HEK293 (cell line): ENCODE results near the gene PHRF1.

Experiments used
- CTCF ChIA-PET: fragments of 350-600 bp; formaldehyde crosslinking; extraction: SDS; loops from one replicate; lab custom pipeline; 2021; ENCODE audit warnings: antibody characterized with exemption; lab: Yijun Ruan, JAX
- POLR2A ChIA-PET: fragments of 300-600 bp; formaldehyde crosslinking; extraction: SDS; loops from one replicate; lab custom pipeline; 2020; ENCODE audit warnings: antibody characterized with exemption, inconsistent platforms; lab: Yijun Ruan, JAX
- H3K27ac ChIP-seq: fragments of 200-500 bp; sonication (Bioruptor generic); 2 replicates; pipeline ENCODE4 v1.5.1; 2014; ENCODE audit warnings: low read depth, low read length, control low read depth, inconsistent platforms; ENCODE audit errors: extremely low read depth
- H3K36me3 ChIP-seq, 2 experiments: fragments of 200-500 bp in 1 of 2; sonication (Bioruptor generic) in 1 of 2; 1 replicate in 1 of 2; 2 replicates in 1 of 2; pipeline ENCODE4 v1.5.1; 2014 to 2017; ENCODE audit warnings: inconsistent platforms in 2 of 2, low read length in 2 of 2; ENCODE audit not compliant: control insufficient read depth in 2 of 2, insufficient read depth in 1 of 2
- H3K4me1 ChIP-seq: fragments of 200-500 bp; sonication (Bioruptor generic); 2 replicates; pipeline ENCODE4 v1.5.1; 2014; ENCODE audit warnings: mild to moderate bottlenecking, low read length, inconsistent platforms; ENCODE audit not compliant: control insufficient read depth, insufficient read depth
- H3K4me3 ChIP-seq: 2 replicates; pipeline ENCODE4 v1.5.1; 2011; ENCODE audit warnings: low read depth, mild to moderate bottlenecking, control low read depth, low read length, moderate library complexity
- H3K9me3 ChIP-seq: fragments of 200-500 bp; sonication (Bioruptor generic); 2 replicates; pipeline ENCODE4 v1.5.1; 2014; ENCODE audit warnings: low read depth, low read length, inconsistent platforms; ENCODE audit not compliant: control insufficient read depth, insufficient read depth
- IKZF3 ChIP-seq: fragments of 450-650 bp; IDR thresholded peaks from 2 replicates; pipeline ENCODE4 v1.5.0; 2018; ENCODE audit warnings: missing biosample characterization, mild to moderate bottlenecking, missing genetic modification characterization, moderate library complexity
- KLF1 ChIP-seq: fragments of 450-650 bp; formaldehyde crosslinking; IDR thresholded peaks from 2 replicates; pipeline ENCODE4 v1.5.1; 2016; ENCODE audit warnings: missing biosample characterization, missing genetic modification characterization
- KLF10 ChIP-seq: fragments of 450-650 bp; IDR thresholded peaks from 2 replicates; pipeline ENCODE4 v1.5.1; 2018; ENCODE audit warnings: missing biosample characterization, mild to moderate bottlenecking, missing genetic modification characterization
- KLF7 ChIP-seq: fragments of 450-650 bp; formaldehyde crosslinking; IDR thresholded peaks from 2 replicates; pipeline ENCODE4 v1.5.1; 2016; ENCODE audit warnings: missing biosample characterization, missing genetic modification characterization, borderline replicate concordance
- KLF8 ChIP-seq: fragments of 450-650 bp; formaldehyde crosslinking; IDR thresholded peaks from 2 replicates; pipeline ENCODE4 v1.5.1; 2016; ENCODE audit warnings: missing biosample characterization, missing genetic modification characterization
- KLF9 ChIP-seq: fragments of 450-650 bp; formaldehyde crosslinking; IDR thresholded peaks from 2 replicates; pipeline ENCODE4 v1.5.1; 2016; ENCODE audit warnings: missing biosample characterization, missing genetic modification characterization, low read depth
- OSR2 ChIP-seq: fragments of 450-650 bp; formaldehyde crosslinking; IDR thresholded peaks from 2 replicates; pipeline ENCODE4 v1.5.1; 2016; ENCODE audit warnings: missing biosample characterization, missing genetic modification characterization
- REPIN1 ChIP-seq: fragments of 450-650 bp; formaldehyde crosslinking; IDR thresholded peaks from 2 replicates; pipeline ENCODE4 v1.5.1; 2017; ENCODE audit warnings: missing biosample characterization, missing genetic modification characterization, low read depth
- WT1 ChIP-seq: fragments of 450-650 bp; formaldehyde crosslinking; IDR thresholded peaks from 2 replicates; pipeline ENCODE4 v1.5.1; 2016; ENCODE audit warnings: missing biosample characterization, missing genetic modification characterization
- ZBTB20 ChIP-seq: fragments of 450-650 bp; formaldehyde crosslinking; IDR thresholded peaks from 2 replicates; pipeline ENCODE4 v1.5.1; 2016; ENCODE audit warnings: missing biosample characterization, missing genetic modification characterization
- ZBTB6 ChIP-seq: fragments of 450-650 bp; formaldehyde crosslinking; IDR thresholded peaks from 2 replicates; pipeline ENCODE4 v1.5.1; 2017; ENCODE audit warnings: missing biosample characterization, missing genetic modification characterization
- ZBTB8A ChIP-seq: fragments of 450-650 bp; formaldehyde crosslinking; IDR thresholded peaks from 2 replicates; pipeline ENCODE4 v1.5.1; 2016; ENCODE audit warnings: missing biosample characterization, missing genetic modification characterization
- ZNF133 ChIP-seq: fragments of 450-650 bp; formaldehyde crosslinking; IDR thresholded peaks from 2 replicates; pipeline ENCODE4 v1.5.1; 2016; ENCODE audit warnings: missing biosample characterization, missing genetic modification characterization
- ZNF157 ChIP-seq: fragments of 450-650 bp; formaldehyde crosslinking; IDR thresholded peaks from 2 replicates; pipeline ENCODE4 v1.5.1; 2016; ENCODE audit warnings: missing biosample characterization, missing genetic modification characterization
- ZNF221 ChIP-seq: fragments of 450-650 bp; formaldehyde crosslinking; IDR thresholded peaks from 2 replicates; pipeline ENCODE4 v1.5.1; 2017; ENCODE audit warnings: missing biosample characterization, missing genetic modification characterization, borderline replicate concordance
- ZNF280C ChIP-seq: fragments of 450-650 bp; formaldehyde crosslinking; IDR thresholded peaks from 2 replicates; pipeline ENCODE4 v1.5.1; 2016; ENCODE audit warnings: missing biosample characterization, missing genetic modification characterization
- ZNF335 ChIP-seq: fragments of 450-650 bp; formaldehyde crosslinking; conservative IDR thresholded peaks from 2 replicates; pipeline ENCODE4 v1.5.1; 2016; ENCODE audit warnings: missing biosample characterization, missing genetic modification characterization
- ZNF341 ChIP-seq: fragments of 450-650 bp; formaldehyde crosslinking; IDR thresholded peaks from 2 replicates; pipeline ENCODE4; 2016; ENCODE audit warnings: low read depth, missing biosample characterization, missing genetic modification characterization
- ZNF391 ChIP-seq: fragments of 450-650 bp; formaldehyde crosslinking; IDR thresholded peaks from 2 replicates; pipeline ENCODE4 v1.5.1; 2016; ENCODE audit warnings: low read depth, missing biosample characterization, missing genetic modification characterization, borderline replicate concordance
- ZNF48 ChIP-seq: fragments of 450-650 bp; formaldehyde crosslinking; IDR thresholded peaks from 2 replicates; pipeline ENCODE4 v1.5.1; 2016; ENCODE audit warnings: missing biosample characterization, missing genetic modification characterization
- ZNF561 ChIP-seq: fragments of 450-650 bp; IDR thresholded peaks from 2 replicates; pipeline ENCODE4 v1.5.1; 2018; ENCODE audit warnings: missing biosample characterization, missing genetic modification characterization, borderline replicate concordance
- ZNF670 ChIP-seq: fragments of 450-650 bp; formaldehyde crosslinking; IDR thresholded peaks from 2 replicates; pipeline ENCODE4 v1.5.1; 2016; ENCODE audit warnings: missing biosample characterization, missing genetic modification characterization, low read depth
- ZNF692 ChIP-seq: fragments of 450-650 bp; formaldehyde crosslinking; IDR thresholded peaks from 2 replicates; pipeline ENCODE4 v1.5.1; 2016; ENCODE audit warnings: missing biosample characterization, missing genetic modification characterization
- ZNF704 ChIP-seq: fragments of 450-650 bp; formaldehyde crosslinking; IDR thresholded peaks from 2 replicates; pipeline ENCODE4 v1.5.1; 2016; ENCODE audit warnings: missing biosample characterization, missing genetic modification characterization
- ZNF707 ChIP-seq: fragments of 450-650 bp; formaldehyde crosslinking; IDR thresholded peaks from 2 replicates; pipeline ENCODE4 v1.5.1; 2016; ENCODE audit warnings: missing biosample characterization, missing genetic modification characterization
- ZNF747 ChIP-seq: fragments of 450-650 bp; formaldehyde crosslinking; IDR thresholded peaks from 2 replicates; pipeline ENCODE4 v1.5.1; 2016; ENCODE audit warnings: missing biosample characterization, missing genetic modification characterization
- ZNF776 ChIP-seq: fragments of 450-650 bp; formaldehyde crosslinking; IDR thresholded peaks from 2 replicates; pipeline ENCODE4 v1.5.0; 2017; ENCODE audit warnings: missing biosample characterization, missing genetic modification characterization, borderline replicate concordance
- ZNF792 ChIP-seq: fragments of 450-650 bp; formaldehyde crosslinking; IDR thresholded peaks from 2 replicates; pipeline ENCODE4 v1.5.1; 2016; ENCODE audit warnings: missing biosample characterization, missing genetic modification characterization
- TF ChIP-seq, protein P1 (sequence below): fragments of 450-650 bp; formaldehyde crosslinking; IDR thresholded peaks from 2 replicates; pipeline ENCODE4 v1.5.1; 2017; ENCODE audit warnings: missing biosample characterization, missing genetic modification characterization
- TF ChIP-seq, protein P2 (sequence below): fragments of 450-650 bp; formaldehyde crosslinking; optimal IDR thresholded peaks from 2 replicates; pipeline ENCODE3; 2016; ENCODE audit warnings: missing biosample characterization, mild to moderate bottlenecking, missing genetic modification characterization

The PHRF1 gene

DNA sequence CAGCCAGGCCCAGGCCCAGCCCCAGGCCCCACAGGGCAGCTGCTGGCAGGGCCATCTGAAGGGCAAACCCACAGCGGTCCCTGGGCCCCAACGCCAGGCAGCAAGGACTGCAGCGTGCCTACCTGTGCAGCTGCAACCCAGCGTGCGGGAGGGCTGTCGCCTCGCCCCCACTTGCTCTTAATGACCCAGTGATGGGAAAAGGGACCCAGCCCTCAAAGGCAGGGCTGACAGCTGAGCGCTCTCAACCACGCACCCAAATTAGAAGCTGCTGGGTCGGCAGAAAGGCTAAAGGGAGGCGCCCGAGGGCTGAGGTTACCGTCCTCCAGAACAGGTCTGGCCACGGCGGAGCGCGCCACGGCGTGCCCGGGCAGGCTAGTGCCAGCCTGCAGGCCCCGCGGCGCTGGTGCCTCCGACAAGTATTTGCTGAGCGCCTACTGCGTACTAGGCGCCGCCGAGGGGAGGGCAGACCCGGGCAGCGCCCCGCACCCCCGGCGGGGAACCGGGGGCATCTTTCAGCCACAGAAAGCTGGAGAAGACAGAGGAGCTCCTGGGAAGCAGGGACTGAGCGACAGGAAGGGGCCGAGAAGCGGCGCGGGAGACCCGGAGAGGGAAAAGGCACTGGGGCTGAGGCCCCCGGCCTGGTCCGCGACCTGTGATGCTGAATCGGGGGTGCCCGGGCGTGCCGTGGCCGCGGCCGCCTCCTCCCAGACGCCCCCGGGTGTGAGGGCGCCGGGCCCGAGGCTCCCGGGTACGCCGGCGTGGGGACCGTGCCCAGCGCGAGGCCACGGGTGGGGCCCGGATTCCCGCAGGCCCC, 41.7 kb upstream of the PHRF1 start:
- CTCF ChIA-PET: interaction anchor here (0.6 to 1.4 kb wide), 2 partner anchors 15 to 57 kb away, joined by 3 to 4 read pairs; no protein-coding TSS in a partner anchor
- Histone ChIP-seq H3K4me3 (peak overlapping the region; percentile 72), H3K9me3 (no peaks in the 10 kb centered on the region), H3K4me1 (no peaks in the 10 kb centered on the region), H3K36me3 (peaks cover 0 to 43% of the 10 kb centered on the region in 2 experiments; a peak in 1 of 3 replicates), H3K27ac (peak overlapping the region; percentile 83)
- POLR2A ChIA-PET: interaction anchor here (1.0 to 2.7 kb wide), 4 partner anchors 13 to 28 kb away, joined by 3 to 11 read pairs (median 5); partner anchors contain the start of gene RNH1
- TF ChIP-seq KLF8 (tag by site-specific recombination) (peak; percentile 52; the same call in 1 of the 2 replicates), ZNF707 (no peak), ZBTB20 (tag by site-specific recombination) (peak; percentile 66; the same call in 1 of the 2 replicates), ZNF792 (tag by site-specific recombination) (peak; percentile 87; the same call in 1 of the 2 replicates), ZBTB8A (peak; percentile 85), ZNF692 (no peak), ZNF280C (tag by site-specific recombination) (no peak), ZNF747 (tag by site-specific recombination) (no peak), ZNF391 (tag by site-specific recombination) (no peak), ZNF670 (tag by site-specific recombination) (no peak), ZBTB6 (tag by site-specific recombination) (no peak), ZNF776 (no peak), ZNF221 (tag by site-specific recombination) (no peak), ZNF335 (peak; percentile 74), KLF9 (no peak), ZNF341 (tag by site-specific recombination) (no peak), ZNF133 (tag by site-specific recombination) (no peak), ZNF157 (tag by site-specific recombination) (no peak), IKZF3 (tag by site-specific recombination) (no peak), REPIN1 (no peak), WT1 (tag by site-specific recombination) (no peak), KLF7 (tag by site-specific recombination) (no peak), KLF10 (tag by site-specific recombination) (no peak), OSR2 (tag by site-specific recombination) (no peak), ZNF48 (tag by site-specific recombination) (no peak), KLF1 (tag by site-specific recombination) (peak; percentile 26; the same call in 1 of the 2 replicates), ZNF561 (tag by site-specific recombination) (no peak), ZNF704 (tag by site-specific recombination) (no peak)
- TF ChIP-seq, protein P1, sequence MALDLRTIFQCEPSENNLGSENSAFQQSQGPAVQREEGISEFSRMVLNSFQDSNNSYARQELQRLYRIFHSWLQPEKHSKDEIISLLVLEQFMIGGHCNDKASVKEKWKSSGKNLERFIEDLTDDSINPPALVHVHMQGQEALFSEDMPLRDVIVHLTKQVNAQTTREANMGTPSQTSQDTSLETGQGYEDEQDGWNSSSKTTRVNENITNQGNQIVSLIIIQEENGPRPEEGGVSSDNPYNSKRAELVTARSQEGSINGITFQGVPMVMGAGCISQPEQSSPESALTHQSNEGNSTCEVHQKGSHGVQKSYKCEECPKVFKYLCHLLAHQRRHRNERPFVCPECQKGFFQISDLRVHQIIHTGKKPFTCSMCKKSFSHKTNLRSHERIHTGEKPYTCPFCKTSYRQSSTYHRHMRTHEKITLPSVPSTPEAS (tag by site-specific recombination): no peak
- TF ChIP-seq, protein P2, sequence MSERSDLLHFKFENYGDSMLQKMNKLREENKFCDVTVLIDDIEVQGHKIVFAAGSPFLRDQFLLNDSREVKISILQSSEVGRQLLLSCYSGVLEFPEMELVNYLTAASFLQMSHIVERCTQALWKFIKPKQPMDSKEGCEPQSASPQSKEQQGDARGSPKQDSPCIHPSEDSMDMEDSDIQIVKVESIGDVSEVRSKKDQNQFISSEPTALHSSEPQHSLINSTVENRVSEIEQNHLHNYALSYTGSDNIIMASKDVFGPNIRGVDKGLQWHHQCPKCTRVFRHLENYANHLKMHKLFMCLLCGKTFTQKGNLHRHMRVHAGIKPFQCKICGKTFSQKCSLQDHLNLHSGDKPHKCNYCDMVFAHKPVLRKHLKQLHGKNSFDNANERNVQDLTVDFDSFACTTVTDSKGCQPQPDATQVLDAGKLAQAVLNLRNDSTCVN (tag by site-specific recombination): peak; percentile 63
